ENCODE data around the gene ZBTB7B.

Gene ZBTB7B

DNA sequence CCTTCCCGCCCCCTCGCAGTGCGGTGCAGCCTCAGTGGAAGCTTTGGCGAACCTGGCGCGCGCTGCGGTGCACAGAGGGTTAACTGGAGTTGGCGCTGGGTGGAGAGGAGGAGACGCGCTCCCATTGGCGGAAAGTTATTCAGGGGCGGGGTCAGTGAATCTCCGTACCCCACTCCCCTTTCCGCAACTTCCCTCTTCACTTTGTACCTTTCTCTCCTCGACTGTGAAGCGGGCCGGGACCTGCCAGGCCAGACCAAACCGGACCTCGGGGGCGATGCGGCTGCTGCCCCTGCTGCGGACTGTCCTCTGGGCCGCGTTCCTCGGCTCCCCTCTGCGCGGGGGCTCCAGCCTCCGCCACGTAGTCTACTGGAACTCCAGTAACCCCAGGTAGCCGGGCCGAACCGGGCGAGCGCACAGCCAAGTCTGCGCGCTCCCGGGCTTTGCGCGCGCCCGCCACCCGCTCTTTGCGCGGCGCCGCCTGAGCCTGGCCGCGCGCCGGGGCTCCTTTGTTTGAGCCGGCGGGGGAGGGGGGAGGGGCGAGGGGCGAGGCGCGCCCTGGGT lies 61.0 kb downstream of the ZBTB7B start, which contains the start of gene EFNA4:
Gene EFNA4, plus strand, starts transcription at position 191 of the 561 bp plus-strand sequence. Its CDS starts 84 bp downstream, at position 275.
- peak; percentile 88 for DNase-seq

DNA sequence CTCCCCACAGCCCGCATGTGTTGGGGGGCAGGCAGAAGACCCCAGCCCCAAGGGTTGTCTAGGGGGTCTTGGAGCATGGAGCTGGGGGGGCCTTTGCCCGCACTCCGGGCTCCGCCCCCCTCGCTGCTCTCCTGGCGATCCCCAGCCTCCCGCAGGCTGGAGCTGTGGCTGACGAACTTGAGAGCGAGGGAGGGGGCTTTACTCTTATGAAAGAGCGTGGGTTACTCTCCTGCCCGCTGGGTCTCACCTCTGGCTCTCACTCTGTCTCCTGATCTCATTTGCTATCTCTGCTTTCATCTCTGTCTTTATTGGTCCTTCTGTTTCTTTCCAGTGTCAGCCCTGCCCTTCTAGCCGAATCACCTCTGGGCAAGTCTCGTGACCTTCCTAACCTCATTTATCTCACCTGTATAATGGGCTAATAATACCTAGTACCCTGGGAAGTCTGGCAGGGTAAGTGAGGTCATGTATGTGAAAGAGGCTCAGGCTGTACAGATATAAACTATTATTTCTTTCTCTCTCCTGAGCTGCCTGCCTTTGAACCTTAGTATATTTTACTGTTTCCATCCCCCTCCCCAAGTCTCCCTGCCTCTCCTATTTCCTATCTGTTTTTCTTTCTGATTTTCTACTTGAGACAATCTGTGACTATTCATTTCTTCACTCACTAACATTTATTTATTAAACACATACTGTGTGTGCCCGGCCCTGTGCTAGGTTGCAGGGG lies 61.7 kb downstream of the ZBTB7B start:
- peak; percentile 32 for DNase-seq

DNA sequence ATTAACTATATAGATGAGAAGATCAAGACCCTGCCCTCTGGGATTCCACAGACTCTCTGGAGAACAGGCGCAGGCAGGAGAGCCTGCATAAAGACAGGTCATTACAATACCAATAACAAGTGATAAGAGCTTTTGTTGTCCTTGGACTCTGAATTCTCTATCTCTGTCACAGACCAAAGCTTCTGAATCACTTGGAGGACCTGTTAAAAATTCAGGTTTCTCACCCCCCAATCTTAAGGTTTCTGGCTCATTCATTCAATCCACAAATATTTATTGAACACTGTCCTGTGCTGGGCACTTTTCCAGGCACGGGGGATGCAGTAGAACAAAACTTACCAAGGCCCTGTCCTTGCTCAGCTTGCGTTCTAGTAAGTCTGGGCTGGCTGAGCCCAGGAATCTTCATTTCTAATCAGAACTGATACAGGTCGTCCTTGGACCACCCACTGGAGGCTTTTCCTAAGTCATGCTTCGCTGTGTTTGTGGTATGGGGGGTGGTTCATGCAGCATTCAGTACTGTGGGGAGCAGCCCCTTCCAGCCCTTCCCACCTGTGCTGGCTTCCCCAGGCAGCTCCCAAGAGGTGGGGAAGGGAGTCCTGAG lies 62.3 kb downstream of the ZBTB7B start:
- no peak for DNase-seq

DNA sequence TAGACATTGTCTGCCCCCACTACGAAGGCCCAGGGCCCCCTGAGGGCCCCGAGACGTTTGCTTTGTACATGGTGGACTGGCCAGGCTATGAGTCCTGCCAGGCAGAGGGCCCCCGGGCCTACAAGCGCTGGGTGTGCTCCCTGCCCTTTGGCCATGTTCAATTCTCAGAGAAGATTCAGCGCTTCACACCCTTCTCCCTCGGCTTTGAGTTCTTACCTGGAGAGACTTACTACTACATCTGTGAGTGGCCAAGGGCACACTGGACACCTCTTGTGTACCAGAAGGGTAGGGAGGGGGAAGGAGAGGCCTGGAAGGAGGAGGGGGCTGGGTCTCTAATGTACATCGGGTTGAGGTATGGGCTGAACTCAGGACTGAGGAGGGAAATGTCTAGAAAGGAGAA lies 64.2 kb downstream of the ZBTB7B start:
- DNase-seq = no peak

Data from activated CD4-positive, alpha-beta T cell treated with anti-CD3 and anti-CD28 coated beads for 48 hours (primary cell).